Cardiac muscle cell (in vitro differentiated cells and primary cell): Measurements from ENCODE around the gene CARM1. TPM values are rescaled to one million over a fixed set of nuclear protein-coding genes. Genes with fewer than 3 reads are reported as not detected.
"Not testable (repeated sequence)": the region's sequence is repeated elsewhere in the genome, so short reads cannot be mapped to it uniquely, and the experiment has no call there.

ENCODE experiments used
- DNase-seq, 2 donors: peaks; one replicate each; pipeline versions ENCODE4 v3.0.0 to v3.0.0-alpha.2; 2010 to 2017; ENCODE audit warnings: low read depth in 1 of 2, low spot score in 1 of 2
- H3K27ac ChIP-seq: fragments of 200-600 bp; sonication (generic); 2 replicates; pipeline ENCODE4 v1.5.1; 2016
- H3K27me3 ChIP-seq: fragments of 200-600 bp; sonication (generic); 2 replicates; pipeline ENCODE4 v1.6.0; 2016; ENCODE audit warnings: control low read depth
- H3K36me3 ChIP-seq: fragments of 200-600 bp; sonication (generic); 2 replicates; pipeline ENCODE4 v1.5.1; 2016; ENCODE audit warnings: control low read depth
- H3K4me1 ChIP-seq: fragments of 200-600 bp; sonication (generic); 2 replicates; pipeline ENCODE4 v1.8.1; 2017; ENCODE audit warnings: low read depth, mild to moderate bottlenecking, mixed run types
- H3K4me3 ChIP-seq: fragments of 200-600 bp; sonication (generic); 2 replicates; pipeline ENCODE4 v1.5.1; 2016; ENCODE audit warnings: mild to moderate bottlenecking
- H3K9me3 ChIP-seq: fragments of 200-600 bp; sonication (generic); 2 replicates; pipeline ENCODE4 v1.5.1; 2017; ENCODE audit warnings: low read depth, mild to moderate bottlenecking, control low read depth
- polyA plus RNA-seq: library from polyadenylated mRNA; unstranded; fragments of >200 nt; fragmentation: Nextera tagmentation; extraction: Ambion mirVana; gene quantifications from 2 replicates; pipeline ENCODE4 v1.2.1, GENCODE V29; 2016
- total RNA-seq: library from RNA; depleted of rRNA; stranded (reverse); fragments of >200 nt; gene quantifications from 2 replicates; pipeline ENCODE4 v1.2.3, GENCODE V29; 2016
- TF ChIP-seq, protein P1 (sequence below): IDR thresholded peaks from 2 replicates; pipeline ENCODE4 v1.5.1; 2012; ENCODE audit warnings: low read depth, mild to moderate bottlenecking, low read length

Gene CARM1
- total and polyA plus RNA-seq, 2 experiments from 2014 or later = 46.8 to 90.7 TPM

DNA sequence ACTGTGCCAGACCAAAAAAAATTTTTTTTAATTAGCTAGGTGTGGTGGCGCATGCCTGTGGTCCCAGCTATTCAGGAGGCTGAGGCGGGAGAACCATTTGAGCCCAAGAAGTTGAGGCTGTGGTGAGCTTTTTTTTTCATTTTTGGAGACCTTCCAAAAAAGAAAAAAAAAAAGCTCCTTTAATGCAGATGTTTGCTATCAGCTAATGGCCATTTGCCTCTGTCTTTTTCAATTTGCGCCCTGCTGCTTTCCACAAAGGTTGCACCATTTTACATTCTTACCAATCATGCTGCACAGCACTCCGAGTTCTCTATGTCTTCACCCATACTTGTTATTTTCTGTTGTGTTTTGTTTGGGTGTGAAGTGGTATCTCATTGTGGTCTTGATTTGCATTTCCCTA is 73.9 kb downstream of the CARM1 start:
- Histone ChIP-seq H3K27me3 (no peaks in the 10 kb centered on the region), H3K4me1 (no peaks in the 10 kb centered on the region), H3K27ac (no peak overlapping the region), H3K9me3 (no peaks in the 10 kb centered on the region), H3K36me3 (no peaks in the 10 kb centered on the region), H3K4me3 (no peak overlapping the region)
- TF ChIP-seq, protein P1, sequence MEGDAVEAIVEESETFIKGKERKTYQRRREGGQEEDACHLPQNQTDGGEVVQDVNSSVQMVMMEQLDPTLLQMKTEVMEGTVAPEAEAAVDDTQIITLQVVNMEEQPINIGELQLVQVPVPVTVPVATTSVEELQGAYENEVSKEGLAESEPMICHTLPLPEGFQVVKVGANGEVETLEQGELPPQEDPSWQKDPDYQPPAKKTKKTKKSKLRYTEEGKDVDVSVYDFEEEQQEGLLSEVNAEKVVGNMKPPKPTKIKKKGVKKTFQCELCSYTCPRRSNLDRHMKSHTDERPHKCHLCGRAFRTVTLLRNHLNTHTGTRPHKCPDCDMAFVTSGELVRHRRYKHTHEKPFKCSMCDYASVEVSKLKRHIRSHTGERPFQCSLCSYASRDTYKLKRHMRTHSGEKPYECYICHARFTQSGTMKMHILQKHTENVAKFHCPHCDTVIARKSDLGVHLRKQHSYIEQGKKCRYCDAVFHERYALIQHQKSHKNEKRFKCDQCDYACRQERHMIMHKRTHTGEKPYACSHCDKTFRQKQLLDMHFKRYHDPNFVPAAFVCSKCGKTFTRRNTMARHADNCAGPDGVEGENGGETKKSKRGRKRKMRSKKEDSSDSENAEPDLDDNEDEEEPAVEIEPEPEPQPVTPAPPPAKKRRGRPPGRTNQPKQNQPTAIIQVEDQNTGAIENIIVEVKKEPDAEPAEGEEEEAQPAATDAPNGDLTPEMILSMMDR = no peak
- no peak for DNase-seq

DNA sequence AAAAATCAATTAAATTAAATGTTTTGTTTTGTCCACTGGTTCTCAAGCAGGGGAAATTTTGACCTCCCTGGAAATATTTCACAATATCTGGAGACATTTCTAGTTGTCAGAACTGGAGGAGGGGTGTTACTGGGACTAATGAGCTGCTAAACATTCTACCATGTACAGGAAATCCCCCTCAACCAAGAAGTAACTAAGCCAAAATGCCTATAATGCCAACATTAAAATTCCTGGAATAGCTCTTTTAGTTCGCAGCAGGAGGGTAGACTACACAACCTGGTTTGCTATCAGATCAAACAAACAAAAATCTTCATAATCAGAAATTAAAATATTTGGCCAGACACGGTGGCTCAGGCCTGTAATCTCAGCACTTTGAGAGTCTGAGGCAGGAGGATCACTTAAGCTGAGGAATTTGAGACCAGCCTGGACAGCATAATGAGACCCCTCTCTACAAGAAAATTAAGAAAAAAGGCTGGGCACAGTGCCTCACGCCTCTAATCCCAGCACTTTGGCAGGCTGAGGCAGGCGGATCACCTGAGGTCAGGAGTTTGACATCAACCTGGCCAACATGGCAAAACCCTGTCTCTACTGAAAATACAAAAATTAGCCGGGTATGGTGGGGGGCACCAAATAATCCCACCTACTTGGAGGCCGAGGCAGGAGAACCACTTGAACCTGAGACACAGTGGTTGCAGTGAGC is 75.8 kb downstream of the CARM1 start:
- H3K27ac ChIP-seq = no peak overlapping the region
- TF ChIP-seq, protein P1 = no peak
- H3K4me3 ChIP-seq = no peak overlapping the region

DNA sequence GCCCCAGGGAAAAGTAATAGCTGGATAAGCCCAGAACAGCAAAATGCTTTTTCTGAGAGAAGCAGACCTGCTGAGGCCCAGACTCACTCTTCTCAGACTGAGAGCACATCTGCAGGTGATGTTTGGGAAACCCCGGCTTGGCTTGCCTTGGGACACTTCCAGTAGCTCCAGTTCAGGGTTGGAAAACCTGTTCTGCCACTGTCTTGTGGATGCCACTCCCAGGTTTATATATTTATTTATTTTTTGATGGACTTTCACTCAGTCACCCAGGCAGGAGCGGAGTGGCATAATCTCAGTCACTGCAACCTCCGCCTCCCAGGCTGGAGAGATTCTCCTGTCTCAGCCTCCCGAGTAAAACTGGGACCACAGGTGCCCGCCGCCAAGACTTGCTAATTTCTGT is 81.5 kb downstream of the CARM1 start:
- no peak for DNase-seq
- Histone ChIP-seq H3K4me1 (no peaks in the 10 kb centered on the region), H3K36me3 (no peaks in the 10 kb centered on the region), H3K27me3 (no peaks in the 10 kb centered on the region), H3K4me3 (no peak overlapping the region), H3K27ac (no peak overlapping the region), H3K9me3 (no peaks in the 10 kb centered on the region)
- TF ChIP-seq, protein P1 = no peak

More for the DNA sequence above, 75.8 kb downstream of the CARM1 start:
- no peaks in the 10 kb centered on the region for H3K27me3 ChIP-seq
- no peaks in the 10 kb centered on the region for H3K4me1 ChIP-seq
- peak in 1 of 2 donors; percentile 77 for DNase-seq
- no peaks in the 10 kb centered on the region for H3K36me3 ChIP-seq
- H3K9me3 ChIP-seq = no peaks in the 10 kb centered on the region

DNA sequence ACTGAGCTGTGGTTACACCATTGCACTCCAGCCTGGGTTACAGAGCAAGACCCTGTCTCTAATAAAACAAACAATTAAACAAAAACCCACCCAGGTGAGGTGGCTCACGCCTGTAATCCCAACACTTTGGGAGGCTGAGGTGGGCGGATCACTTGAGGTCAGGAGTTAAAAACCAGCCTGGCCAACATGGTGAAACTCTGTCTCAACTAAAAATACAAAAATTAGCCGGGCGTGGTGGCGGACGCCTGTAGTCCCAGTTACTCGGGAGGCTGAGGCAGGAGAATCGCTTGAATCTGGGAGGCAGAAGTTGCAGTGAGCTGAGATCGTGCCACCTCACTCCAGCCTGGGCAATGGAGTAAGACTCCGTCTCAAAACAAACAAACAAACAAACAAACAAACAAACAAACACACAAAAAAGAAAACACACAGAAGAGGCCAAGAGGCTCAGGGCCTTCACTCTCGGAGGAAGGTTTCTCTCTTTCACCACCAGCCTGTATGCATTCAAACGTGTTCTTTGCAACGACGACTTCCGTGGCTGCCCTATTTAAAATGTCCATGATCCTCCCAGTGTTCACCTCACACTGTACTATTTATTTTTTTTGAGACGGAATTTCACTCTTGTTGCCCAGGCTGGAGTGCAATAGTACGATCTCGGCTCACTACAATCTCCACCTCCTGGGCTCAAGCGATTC is 88.1 kb downstream of the CARM1 start:
- not testable (repeated sequence) for H3K9me3 ChIP-seq, H3K4me1 ChIP-seq, H3K27me3 ChIP-seq, H3K36me3 ChIP-seq, DNase-seq
- H3K27ac ChIP-seq = peak overlapping the region; percentile 94
- H3K4me3 ChIP-seq = peak overlapping the region; percentile 55

DNA sequence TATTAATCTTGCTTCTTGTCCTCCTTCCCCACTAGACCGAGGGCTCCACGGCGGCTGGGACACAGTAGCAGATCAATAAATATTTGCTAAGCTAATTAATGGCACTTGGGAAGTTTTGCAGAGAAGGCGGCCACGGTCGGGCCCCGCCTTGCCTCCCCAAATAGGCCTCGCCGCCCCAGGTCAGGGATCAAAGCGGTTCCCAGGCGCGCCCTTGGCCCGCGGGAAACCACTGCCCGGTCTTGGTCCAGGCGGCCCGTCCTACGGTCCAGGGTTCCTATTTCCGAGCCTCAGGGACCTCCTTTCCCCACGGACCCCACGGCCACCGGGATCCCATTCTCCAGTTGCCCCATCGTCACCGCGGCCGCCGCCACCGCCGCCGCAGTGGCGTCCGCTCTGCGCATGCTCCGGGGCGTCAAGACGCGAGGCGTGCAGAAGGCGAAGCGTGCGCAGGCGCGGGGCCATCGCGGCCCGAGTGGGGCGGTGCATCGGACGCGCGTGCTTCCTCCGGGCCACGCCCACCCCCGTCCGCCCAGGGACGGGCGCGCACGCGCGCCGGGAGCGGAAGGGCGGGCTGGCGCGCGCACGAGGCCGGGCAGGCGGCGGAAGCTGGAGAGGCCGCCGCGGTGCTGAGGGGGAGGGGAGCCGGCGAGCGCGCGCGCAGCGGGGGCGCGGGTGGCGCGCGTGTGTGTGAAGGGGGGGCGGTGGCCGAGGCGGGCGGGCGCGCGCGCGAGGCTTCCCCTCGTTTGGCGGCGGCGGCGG is 89.1 kb downstream of the CARM1 start, which contains the start of gene SMARCA4:
Gene SMARCA4 (plus strand): TSS at position 717 of the 759 bp plus-strand sequence. CDS start 23,122 bp downstream, outside the sequence.
- Histone ChIP-seq H3K4me1 (no peaks in the 10 kb centered on the region), H3K9me3 (no peaks in the 10 kb centered on the region), H3K36me3 (no peaks in the 10 kb centered on the region), H3K4me3 (peak within 1 kb of the TSS; percentile 97), H3K27me3 (no peaks in the 10 kb centered on the region), H3K27ac (peak within 1 kb of the TSS; percentile 99)
- TF ChIP-seq, protein P1 = no peak
- DNase-seq = peak; percentile 98 to 99
